CD4-positive, alpha-beta memory T cell (primary cell): ENCODE measurements around the gene TJP1. TPM values are rescaled to one million over a fixed set of nuclear protein-coding genes. Genes with fewer than 3 reads are reported as not detected.

Source experiments
- CTCF ChIA-PET: fragments of 350-600 bp; sonication (Branson Sonifier 250); formaldehyde crosslinking; loops from one replicate; lab custom pipeline; 2021; ENCODE audit warnings: inconsistent platforms; ENCODE audit not compliant: partially characterized antibody; lab: Charles Lee
- POLR2A ChIA-PET: fragments of 350-600 bp; sonication (Branson Sonifier 250); formaldehyde crosslinking; loops from one replicate; lab custom pipeline; 2021; ENCODE audit not compliant: partially characterized antibody; lab: Charles Lee
- DNase-seq, 5 donors: peaks; one replicate each; pipeline versions ENCODE4 v3.0.0 to v3.0.0-alpha.2; 2020 to 2022; ENCODE audit warnings: mixed read lengths in 1 of 5
- H3K27ac ChIP-seq: one replicate; pipeline ENCODE4 v1.7.0; 2013; ENCODE audit warnings: low read depth, low read length
- H3K27me3 ChIP-seq: 2 replicates; pipeline ENCODE4 v1.7.0; 2013; ENCODE audit warnings: mild to moderate bottlenecking, low read length, moderate library complexity; ENCODE audit not compliant: insufficient read depth
- H3K36me3 ChIP-seq: 2 replicates; pipeline ENCODE4 v1.7.0; 2013; ENCODE audit warnings: mild to moderate bottlenecking, low read length, moderate library complexity; ENCODE audit not compliant: insufficient read depth
- H3K4me1 ChIP-seq: 2 replicates; pipeline ENCODE4 v1.7.0; 2013; ENCODE audit warnings: mild to moderate bottlenecking, low read length, moderate library complexity; ENCODE audit not compliant: insufficient read depth
- H3K4me3 ChIP-seq, 2 donors: one replicate each; pipeline ENCODE4 v1.7.0; 2013; ENCODE audit warnings: low read length in 2 of 2, mild to moderate bottlenecking in 1 of 2
- H3K9me3 ChIP-seq, 2 donors: one replicate each; pipeline ENCODE4 v1.7.0; 2013; ENCODE audit warnings: low read length in 2 of 2, control low read depth in 1 of 2; ENCODE audit not compliant: control insufficient read depth in 1 of 2
- H3K27ac Mint-ChIP-seq, 7 donors: one replicate each; pipeline ENCODE4 v1.8.0; 2020 to 2021; ENCODE audit warnings: mixed read lengths in 7 of 7, mild to moderate bottlenecking in 6 of 7, inconsistent platforms in 3 of 7, moderate library complexity in 3 of 7
- H3K27me3 Mint-ChIP-seq, 2 donors: one replicate each; pipeline ENCODE4 v1.8.0; 2020 to 2021; ENCODE audit warnings: mixed read lengths in 2 of 2
- H3K36me3 Mint-ChIP-seq, 2 donors: one replicate each; pipeline ENCODE4 v1.8.0; 2020 to 2021; ENCODE audit warnings: mixed read lengths in 2 of 2, inconsistent platforms in 1 of 2, mild to moderate bottlenecking in 1 of 2
- H3K4me1 Mint-ChIP-seq, 4 donors: one replicate each; pipeline ENCODE4 v1.8.0; 2020 to 2021; ENCODE audit warnings: mixed read lengths in 4 of 4, mild to moderate bottlenecking in 1 of 4
- H3K4me3 Mint-ChIP-seq, 8 donors: one replicate each; pipeline ENCODE4 v1.8.0; 2020 to 2021; ENCODE audit warnings: mixed read lengths in 8 of 8, mild to moderate bottlenecking in 7 of 8, moderate library complexity in 6 of 8, inconsistent platforms in 3 of 8
- H3K9me3 Mint-ChIP-seq, 8 donors: one replicate each; pipeline ENCODE4 v1.8.0; 2020 to 2021; ENCODE audit warnings: mixed read lengths in 8 of 8, mild to moderate bottlenecking in 5 of 8, inconsistent platforms in 3 of 8, moderate library complexity in 1 of 8
- intact Hi-C: fragments of 100-400 bp; cut with micrococcal nuclease; formaldehyde crosslinking; loops from one replicate; pipeline ENCODE4 v1.15.1; 2023
- polyA plus RNA-seq, 2 donors: library from polyadenylated mRNA; unstranded; fragments of 300-500 nt; fragmentation: Illumina TruSeq; gene quantifications; one replicate each; pipeline ENCODE4 v1.2.3, GENCODE V29; 2021
- total RNA-seq, 2 experiments: library from RNA; stranded (reverse); gene quantifications; one replicate each; pipeline ENCODE4 v1.2.3, GENCODE V29; 2021

Gene TJP1
- total and polyA plus RNA-seq, 4 experiments from 2014 or later: not detected

DNA sequence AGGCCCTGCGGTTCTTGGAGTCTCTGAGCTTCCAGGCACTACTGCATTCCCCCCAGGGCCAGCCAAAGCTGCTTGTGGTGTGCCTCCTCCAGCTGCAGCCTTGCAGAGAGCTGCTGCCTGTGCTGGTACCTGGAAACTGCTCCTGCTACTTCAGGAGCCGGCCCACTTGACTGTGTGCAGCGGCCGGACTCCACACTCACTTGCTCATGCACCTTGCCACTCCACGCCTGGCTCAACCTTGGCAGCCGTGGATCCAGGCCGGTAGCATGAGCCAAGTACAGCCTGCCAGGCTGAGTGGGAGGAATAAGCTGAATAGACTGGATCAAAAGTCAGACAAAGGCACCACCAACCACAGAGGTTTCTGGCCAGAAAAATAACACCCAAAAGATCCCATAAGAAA is 169.7 kb downstream of the TJP1 start:
- Histone ChIP-seq H3K27me3 (no peaks in the 10 kb centered on the region), H3K27ac (no peak overlapping the region), H3K36me3 (no peaks in the 10 kb centered on the region), H3K9me3 (no peaks in the 10 kb centered on the region), H3K4me3 (no peak overlapping the region), H3K4me1 (no peaks in the 10 kb centered on the region)
- ChIA-PET CTCF (no interaction called here), POLR2A (no interaction called here)
- H3K27ac Mint-ChIP-seq: no peak overlapping the region
- no peak overlapping the region for H3K4me3 Mint-ChIP-seq
- H3K4me1 Mint-ChIP-seq: peaks cover 0 to 1% (median 0%) of the 10 kb centered on the region in 4 donors
- H3K27me3 Mint-ChIP-seq: peaks cover 0 to 3% of the 10 kb centered on the region in 2 donors
- DNase-seq: no peak
- H3K36me3 Mint-ChIP-seq: no peaks in the 10 kb centered on the region
- H3K9me3 Mint-ChIP-seq: peaks cover 0 to 22% (median 8%) of the 10 kb centered on the region in 8 donors
- intact Hi-C loops: no loop called here

DNA sequence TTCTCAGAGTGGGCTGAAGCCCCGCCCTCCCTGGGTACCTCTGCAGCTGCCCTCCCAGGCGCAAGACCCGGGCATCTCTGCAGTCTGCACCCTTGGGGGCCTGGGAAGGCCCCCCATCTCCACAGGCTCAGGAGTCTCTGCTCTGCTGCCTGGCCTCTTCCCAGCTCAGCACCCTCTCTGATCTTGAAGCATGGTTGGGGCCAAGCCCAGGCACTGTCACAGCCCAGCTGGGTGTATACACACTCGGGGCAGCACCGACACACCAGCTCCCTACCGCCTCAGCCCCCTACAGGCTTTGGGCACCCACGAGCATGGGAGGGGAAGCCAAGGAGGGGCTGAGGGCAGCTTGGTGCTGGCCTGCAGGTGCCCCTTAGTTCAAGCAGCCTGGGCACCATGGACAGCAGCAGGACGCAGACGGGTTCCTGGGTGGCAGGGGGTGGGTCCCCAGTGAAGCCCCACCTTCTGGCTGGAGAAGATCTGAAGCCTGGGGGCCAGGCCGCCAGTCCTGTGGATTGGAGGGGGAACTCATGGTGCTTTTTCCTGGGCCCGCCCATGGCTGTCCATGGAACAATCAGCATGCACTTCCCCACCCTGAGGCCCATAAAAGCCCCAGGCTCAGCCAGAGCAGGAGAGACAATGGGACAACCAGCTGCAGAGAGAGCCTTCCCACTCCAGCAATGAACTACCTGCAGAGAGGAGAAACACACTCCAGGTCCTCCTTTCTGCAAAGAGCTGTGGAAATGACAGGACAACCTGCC is 170.6 kb downstream of the TJP1 start:
- ChIA-PET CTCF (no interaction called here), POLR2A (no interaction called here)
- H3K27me3 Mint-ChIP-seq: peaks cover 0 to 3% of the 10 kb centered on the region in 2 donors
- Histone ChIP-seq H3K27ac (no peak overlapping the region), H3K9me3 (peaks cover 0 to 2% of the 10 kb centered on the region in 2 donors), H3K4me1 (no peaks in the 10 kb centered on the region), H3K27me3 (no peaks in the 10 kb centered on the region), H3K4me3 (no peak overlapping the region), H3K36me3 (no peaks in the 10 kb centered on the region)
- H3K27ac Mint-ChIP-seq: no peak overlapping the region
- DNase-seq: no peak
- intact Hi-C loops: no loop called here
- H3K4me3 Mint-ChIP-seq: no peak overlapping the region
- peaks cover 2 to 30% (median 10%) of the 10 kb centered on the region in 8 donors for H3K9me3 Mint-ChIP-seq
- H3K36me3 Mint-ChIP-seq: no peaks in the 10 kb centered on the region
- H3K4me1 Mint-ChIP-seq: peaks cover 0 to 1% (median 0%) of the 10 kb centered on the region in 4 donors
